KG1 (cell line): ENCODE results near the gene TSEN15.
A peak's percentile ranks its signal among the peaks of the same experiment; 100 is the strongest.
"Not testable (repeated sequence)": the region's sequence is repeated elsewhere in the genome, so short reads cannot be mapped to it uniquely, and the experiment has no call there.

Experiments
- DNase-seq: peaks from one replicate; lab custom pipeline; 2025; lab: John Stamatoyannopoulos, UW

The TSEN15 gene

GRCh38 chr1:184031409-184032107, 20.0 kb upstream of the TSEN15 start:
- DNase-seq: no peak

GRCh38 chr1:184032306-184032929, 19.1 kb upstream of the TSEN15 start:
- no peak for DNase-seq

- DNase-seq: no peak
Observed at GRCh38 chr1:184032930-184033418, 18.6 kb upstream of the TSEN15 start.

- DNase-seq: no peak
Observed at GRCh38 chr1:184033711-184034167, 17.8 kb upstream of the TSEN15 start.

GRCh38 chr1:184034761-184035379, 16.7 kb upstream of the TSEN15 start:
- no peak for DNase-seq

- no peak for DNase-seq
Observed at GRCh38 chr1:184035719-184036516, 15.6 kb upstream of the TSEN15 start.

GRCh38 chr1:184036517-184036949, 15.0 kb upstream of the TSEN15 start:
- no peak for DNase-seq

- DNase-seq: no peak
Observed at GRCh38 chr1:184037849-184038591, 13.5 kb upstream of the TSEN15 start.

GRCh38 chr1:184039126-184039525, 12.4 kb upstream of the TSEN15 start:
- no peak for DNase-seq

- DNase-seq: no peak
Observed at GRCh38 chr1:184041731-184042130, 9.8 kb upstream of the TSEN15 start.

GRCh38 chr1:184043315-184043714, 8.2 kb upstream of the TSEN15 start:
- not testable (repeated sequence) for DNase-seq

GRCh38 chr1:184044603-184045376, 6.7 kb upstream of the TSEN15 start:
- no peak for DNase-seq

- DNase-seq: not testable (repeated sequence)
Observed at GRCh38 chr1:184047541-184047940, 4.0 kb upstream of the TSEN15 start.

GRCh38 chr1:184048561-184049240, 2.8 kb upstream of the TSEN15 start:
- DNase-seq: no peak

- DNase-seq: no peak
Observed at GRCh38 chr1:184049291-184049690, 2.2 kb upstream of the TSEN15 start.

- DNase-seq: no peak
Observed at GRCh38 chr1:184049836-184050468, 1.6 kb upstream of the TSEN15 start.

GRCh38 chr1:184050636-184051035, 894 bp upstream of the TSEN15 start:
- DNase-seq: peak; percentile 22

GRCh38 chr1:184051138-184051484, 419 bp upstream of the TSEN15 start:
- DNase-seq: no peak

GRCh38 chr1:184052194-184052559, 647 bp downstream of the TSEN15 start:
- no peak for DNase-seq

GRCh38 chr1:184052750-184053149, 1.2 kb downstream of the TSEN15 start:
- DNase-seq: no peak
